Measurements from ENCODE around the gene GSTA4.

The GSTA4 gene, protein sequence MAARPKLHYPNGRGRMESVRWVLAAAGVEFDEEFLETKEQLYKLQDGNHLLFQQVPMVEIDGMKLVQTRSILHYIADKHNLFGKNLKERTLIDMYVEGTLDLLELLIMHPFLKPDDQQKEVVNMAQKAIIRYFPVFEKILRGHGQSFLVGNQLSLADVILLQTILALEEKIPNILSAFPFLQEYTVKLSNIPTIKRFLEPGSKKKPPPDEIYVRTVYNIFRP

DNA sequence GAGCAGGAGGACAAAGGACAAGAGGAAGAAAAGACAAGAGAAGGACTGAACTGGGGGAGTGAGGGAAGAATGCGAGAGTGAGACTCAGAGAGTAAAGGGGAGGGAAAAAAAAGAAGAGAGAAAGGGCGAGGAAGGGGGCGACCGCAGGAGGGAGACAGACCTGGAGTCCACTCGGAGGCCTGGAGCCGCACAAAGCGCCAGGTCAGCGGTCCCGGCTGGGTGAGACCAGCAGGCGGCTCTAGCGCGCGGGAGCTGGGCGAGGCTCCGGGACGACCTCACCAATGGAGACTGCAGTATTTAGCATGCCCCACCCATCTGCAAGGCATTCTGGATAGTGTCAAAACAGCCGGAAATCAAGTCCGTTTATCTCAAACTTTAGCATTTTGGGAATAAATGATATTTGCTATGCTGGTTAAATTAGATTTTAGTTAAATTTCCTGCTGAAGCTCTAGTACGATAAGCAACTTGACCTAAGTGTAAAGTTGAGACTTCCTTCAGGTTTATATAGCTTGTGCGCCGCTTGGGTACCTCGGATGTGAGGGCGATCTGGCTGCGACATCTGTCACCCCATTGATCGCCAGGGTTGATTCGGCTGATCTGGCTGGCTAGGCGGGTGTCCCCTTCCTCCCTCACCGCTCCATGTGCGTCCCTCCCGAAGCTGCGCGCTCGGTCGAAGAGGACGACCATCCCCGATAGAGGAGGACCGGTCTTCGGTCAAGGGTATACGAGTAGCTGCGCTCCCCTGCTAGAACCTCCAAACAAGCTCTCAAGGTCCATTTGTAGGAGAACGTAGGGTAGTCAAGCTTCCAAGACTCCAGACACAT is at the start of gene GSTA4:
GSTA4 (minus strand) TSS at position 196 of the 824 bp plus-strand sequence. CDS start 1,041 bp downstream, outside the sequence.
- DNase-seq, result peak; percentile 45 to 73 (median 64)

DNA sequence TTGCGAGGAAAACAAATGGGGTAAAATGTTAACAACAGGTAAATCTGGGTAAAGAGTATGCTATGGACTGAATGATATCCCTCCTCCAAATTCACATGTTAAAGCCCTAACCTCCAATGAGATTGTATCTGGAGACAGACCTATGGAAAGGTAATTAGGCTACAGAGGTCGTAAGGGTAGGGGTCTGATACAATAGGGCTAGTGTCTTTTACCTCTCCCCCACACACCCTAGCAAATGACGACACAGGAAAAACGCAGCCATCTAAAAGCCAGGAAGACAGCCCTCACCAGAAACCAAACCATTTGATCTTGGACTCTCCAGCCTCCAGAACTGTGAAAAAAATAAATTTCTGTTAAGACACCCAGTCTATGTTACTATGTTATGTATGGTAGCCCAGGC is 49.5 kb upstream of the GSTA4 start:
- no peak for DNase-seq

DNA sequence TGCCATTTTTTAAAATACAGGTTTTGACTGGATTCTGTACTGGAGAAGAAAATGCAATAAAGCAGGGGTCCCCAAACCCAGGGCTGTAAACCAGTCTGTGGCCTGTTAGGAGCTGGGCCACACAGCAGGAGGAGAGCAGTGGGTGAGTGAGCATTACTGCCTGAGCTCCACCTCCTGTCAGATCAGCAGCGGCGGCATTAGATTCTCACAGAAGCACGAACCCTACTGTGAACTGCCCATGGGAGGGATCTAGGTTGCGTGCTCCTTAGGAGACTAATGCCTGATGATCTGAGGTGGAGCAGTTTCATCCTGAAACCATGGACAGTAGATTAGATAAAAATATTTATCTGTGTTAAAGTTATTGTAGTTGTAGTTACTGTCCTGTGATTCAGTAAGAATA is 49.0 kb upstream of the GSTA4 start:
- no peak for DNase-seq

DNA sequence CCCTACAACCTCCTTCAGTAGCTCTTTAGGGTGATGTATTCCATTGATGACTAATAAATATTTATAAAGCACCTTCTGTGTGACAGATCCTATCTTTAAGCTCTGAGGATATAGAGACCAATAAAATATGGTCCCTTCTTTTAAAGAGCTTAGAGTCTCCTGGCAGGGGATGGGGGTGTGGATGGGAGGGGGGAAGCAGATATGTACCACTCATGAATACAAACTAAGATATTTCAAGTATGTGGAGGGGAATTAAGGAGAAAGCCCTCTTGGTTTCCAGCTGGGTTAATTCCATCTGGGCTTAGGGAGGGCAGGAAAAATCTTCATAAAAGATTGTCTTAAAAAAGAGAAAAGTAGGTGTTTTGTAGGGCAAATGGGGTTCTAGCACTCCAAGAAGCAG is 48.5 kb upstream of the GSTA4 start:
- DNase-seq, result no peak

DNA sequence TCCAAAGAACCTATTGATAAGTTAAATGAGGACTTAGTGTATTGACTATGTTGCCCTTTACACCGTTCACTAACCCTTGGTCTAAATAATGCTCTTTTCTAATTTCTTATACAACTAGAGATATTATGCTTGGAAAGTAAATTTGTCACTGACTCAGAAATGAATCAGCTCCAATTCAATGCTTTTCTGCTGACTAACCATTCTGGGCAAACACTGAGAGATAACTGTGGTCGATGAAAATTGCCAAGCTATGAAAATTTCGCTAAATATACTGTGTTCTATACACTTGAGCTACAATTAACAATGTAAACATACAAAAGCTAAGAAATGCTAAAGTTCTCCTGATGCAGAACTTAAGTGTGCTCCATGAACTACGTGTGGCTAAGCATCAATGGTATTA is 47.0 kb upstream of the GSTA4 start:
- no peak for DNase-seq

DNA sequence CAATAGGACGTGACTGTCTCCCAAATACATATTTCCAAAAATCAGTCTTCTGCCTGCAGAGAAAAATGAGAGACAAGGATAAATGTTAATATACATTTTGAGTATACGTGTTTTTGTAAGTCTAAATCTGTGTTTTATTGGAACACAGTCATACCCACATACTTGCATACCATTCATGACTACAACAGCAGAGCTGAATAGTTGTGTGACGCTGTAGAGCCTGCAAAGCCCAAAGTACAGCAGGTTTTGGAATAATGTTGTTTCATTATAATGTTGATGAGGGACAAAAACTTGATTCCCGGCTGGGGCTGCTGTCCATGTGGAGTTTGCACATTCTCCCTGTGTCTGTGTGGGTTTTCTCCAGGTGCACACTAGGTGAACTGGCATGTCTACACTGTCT is 46.3 kb upstream of the GSTA4 start:
- no peak for DNase-seq

DNA sequence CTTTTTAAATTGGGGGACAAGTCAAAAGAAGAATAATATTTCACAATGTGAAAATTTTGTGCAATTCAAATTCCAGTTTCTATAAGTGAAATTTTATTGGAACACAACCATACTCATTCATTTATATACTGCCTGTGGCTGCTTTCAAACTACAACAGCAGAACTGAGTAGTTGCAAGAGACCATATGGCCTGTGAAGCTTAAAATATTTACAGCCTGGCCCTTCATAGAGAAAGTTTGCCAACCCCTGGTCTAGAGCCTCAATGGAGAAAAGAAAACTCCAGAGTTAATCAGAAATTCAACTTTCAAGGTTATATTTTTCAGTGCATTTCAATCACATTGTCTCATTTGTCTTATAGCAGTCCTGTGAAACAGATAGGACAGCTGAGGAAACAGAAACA is 43.5 kb upstream of the GSTA4 start:
- DNase-seq, result no peak

DNA sequence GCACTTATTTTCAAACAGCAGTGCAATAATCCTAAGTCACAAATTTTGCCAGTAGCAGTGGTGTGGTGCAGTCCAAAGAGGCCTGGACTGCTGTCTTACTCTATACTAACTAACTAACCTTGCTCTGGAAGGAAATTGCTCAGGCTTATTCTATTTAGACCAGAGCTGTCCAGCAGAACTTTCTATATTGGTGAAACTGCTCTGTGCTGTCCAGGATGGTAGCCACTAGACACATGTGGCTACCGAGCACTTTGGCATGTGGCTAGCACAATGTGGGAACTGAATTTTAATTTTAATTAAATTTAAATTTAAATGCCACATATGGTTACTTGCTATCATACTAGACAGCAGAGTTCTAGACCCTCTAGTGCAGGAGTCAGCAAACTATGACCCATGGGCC is 43.1 kb upstream of the GSTA4 start:
- no peak for DNase-seq

DNA sequence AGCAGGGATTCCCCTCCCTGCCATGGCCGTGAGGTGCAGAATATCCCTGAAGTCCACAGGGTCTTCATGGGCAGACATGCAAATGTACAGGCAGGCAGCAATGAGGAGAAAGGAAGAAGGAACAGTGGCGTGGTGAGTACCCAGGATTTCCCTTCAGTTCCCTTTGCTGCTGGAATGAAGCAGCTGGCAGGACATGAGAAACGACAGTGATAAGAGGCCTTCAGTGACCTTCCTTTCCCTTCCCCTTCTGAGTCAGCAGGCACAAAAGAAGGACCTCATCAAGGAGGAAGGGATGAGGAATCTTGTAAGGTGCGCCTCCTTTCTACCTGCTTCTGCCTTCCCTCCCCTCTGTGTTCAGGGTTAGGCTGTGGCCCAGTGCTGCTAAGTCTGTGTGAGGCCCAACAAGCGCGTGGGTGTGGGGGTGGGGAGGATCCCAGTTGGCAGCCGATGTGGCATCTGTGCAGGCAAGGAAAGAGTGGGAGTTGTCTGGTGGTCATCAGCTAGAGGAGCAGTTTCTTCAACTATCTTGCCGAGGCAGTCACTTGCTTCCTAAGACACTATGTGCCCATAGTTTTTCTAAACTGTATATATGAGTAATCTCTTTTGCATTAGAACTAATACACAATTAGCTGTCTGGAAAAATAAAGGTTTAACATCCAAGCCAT is 40.6 kb upstream of the GSTA4 start:
- no peak for DNase-seq

DNA sequence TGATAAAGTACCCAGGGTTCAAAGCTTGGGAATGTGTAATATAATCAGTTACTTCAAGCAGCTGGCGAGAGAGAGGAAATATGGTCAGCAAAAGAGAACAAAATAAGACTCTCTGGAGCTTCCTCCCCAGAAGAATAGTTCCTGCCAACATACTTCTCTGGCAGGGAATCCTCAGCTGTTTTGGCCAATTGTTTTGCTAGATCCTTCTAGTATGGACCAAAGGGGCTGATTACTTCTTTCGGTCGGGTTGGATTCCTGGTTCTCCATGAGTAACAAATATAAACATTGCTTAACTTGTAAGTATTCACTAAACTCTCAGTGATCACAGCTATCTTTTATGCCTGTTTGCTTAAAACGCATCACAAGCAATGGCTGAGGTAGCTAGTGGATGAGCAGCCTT is 38.7 kb upstream of the GSTA4 start:
- no peak for DNase-seq

DNA sequence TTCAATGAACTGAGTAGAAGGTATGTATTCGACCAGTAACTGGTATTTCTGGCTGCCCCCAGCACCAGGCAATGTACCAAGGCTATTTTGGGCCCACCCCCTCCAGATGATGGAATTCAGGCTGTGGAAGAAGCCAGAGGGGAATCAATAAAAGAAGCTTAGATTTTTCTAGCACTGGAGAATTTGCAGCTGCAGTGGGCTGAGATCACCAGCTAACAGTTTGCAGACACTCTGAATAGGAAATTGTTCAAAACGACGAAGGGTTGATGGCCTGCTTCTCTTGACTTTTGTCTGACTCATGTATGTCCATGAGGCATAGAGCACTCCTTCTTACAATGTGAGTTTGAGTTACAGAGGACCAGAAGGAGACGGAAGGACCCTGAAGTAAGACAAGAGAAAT is 37.8 kb upstream of the GSTA4 start:
- DNase-seq, result no peak

DNA sequence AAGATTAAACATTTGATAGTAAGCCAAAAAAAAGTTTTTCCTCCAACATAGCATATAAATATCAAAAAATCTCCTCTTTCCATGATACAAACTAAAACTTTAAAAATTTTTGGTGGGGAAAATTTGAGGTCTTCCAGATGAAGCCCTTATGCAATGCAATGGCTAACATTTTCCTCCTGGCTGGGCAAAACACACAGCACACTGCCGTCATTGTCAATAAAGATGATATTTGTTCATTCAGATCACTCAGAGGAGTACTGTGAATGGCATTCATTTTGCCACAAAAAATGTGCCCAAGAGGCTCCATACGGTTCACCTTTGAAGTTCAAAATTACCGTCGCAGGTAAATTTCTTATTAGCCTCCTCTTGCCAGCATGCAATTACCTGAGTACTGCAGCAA is 36.2 kb upstream of the GSTA4 start:
- DNase-seq, result no peak

DNA sequence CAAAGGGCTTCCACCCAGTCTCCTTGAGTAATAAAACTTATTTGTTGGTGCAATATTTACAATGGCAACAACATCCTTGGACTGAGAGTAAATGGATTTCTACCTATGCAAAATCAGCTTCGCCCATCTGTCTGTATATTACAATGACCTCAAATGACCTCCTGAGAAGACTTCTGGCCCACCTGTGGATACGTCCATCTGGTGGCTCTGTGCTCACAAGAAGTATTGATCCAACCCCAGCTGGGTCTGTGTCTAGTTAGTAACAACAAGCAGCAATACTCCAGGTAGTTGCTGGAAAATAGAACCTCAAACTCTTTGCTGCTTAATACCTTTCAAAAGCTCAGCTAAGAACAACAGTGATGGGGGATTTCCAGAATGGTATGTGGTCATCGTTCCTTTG is 34.7 kb upstream of the GSTA4 start:
- no peak for DNase-seq

DNA sequence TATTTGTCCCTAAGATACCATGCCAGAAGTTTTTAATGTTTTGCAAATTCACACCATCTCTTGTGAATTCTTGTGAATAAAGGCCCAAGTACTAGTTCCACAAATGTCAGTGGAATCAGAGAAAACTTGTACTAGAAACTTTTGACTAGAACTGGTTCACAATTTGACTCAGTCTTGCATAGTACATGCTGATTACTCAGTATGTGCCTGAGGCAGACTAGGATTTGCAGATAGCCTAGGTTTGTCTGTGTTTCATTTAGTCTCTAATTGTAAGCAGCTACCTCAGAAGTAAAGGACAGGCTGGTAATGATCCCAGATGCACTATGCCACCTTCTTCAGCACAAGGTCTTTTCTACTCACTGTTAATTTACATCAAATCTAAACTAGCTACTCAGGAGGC is 34.2 kb upstream of the GSTA4 start:
- no peak for DNase-seq

DNA sequence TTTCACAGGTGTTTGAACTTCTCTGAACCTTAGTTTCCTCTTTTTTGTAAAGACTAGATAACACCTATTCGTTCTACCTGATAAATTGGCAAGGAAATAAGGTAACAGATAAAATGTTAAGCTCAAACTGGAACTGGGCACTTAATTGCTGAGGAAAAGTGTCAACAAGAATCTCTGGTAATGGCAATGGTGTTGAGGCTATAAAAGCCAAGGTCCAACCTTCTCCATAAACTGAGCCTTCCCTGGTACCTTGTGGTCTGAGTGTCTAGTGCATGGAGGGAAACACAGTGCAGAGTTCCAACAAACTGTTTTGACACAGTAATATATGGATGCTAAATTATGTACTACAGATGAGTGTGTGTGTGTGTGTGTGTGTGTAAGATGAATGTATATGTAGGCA is 33.4 kb upstream of the GSTA4 start:
- DNase-seq, result no peak

DNA sequence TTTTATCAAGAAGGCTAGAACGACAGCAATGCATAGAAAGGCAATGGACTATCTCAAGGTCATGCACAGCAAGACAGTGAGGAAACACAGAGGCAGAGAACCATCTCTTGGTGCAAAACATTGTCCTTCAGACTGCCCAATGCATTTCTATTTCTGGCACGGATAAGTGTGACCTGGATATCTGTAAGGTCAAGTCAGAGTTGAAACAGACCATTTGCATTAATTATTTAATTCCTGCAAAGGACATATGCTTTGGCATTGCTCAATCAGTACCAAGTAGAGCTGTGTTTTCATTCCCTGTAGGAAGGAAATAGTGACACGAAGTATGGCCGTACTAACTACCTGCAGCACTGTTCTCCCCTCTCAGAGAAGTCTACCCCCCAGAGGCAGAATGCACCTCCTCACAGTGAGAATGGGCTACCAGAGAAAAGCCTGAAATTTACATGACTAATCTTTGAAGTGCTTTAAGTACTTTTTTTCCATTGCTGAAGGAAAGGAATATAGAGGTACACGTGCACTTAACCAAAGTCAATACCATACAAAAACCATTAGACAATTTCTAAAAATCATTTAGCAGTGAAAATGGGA is 32.1 kb upstream of the GSTA4 start:
- no peak for DNase-seq

DNA sequence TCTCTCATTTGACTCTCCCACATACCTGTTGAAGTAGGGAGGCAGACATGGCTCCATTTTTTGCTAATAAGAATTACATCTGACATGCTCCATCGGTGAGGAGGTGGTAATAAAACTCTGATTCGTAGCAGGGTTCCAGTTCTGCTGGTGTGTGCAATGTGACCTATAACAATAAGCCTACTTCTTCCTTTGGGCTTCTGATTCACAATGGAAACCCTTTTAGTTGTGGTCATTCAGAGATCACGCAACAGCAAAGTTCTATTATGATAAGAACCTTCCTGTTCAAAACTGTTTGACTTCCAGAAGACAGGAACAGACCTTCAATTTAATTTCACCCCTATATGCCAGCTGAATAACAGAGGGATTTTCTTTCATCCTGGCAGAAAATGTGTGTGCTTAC is 31.4 kb upstream of the GSTA4 start:
- no peak for DNase-seq

DNA sequence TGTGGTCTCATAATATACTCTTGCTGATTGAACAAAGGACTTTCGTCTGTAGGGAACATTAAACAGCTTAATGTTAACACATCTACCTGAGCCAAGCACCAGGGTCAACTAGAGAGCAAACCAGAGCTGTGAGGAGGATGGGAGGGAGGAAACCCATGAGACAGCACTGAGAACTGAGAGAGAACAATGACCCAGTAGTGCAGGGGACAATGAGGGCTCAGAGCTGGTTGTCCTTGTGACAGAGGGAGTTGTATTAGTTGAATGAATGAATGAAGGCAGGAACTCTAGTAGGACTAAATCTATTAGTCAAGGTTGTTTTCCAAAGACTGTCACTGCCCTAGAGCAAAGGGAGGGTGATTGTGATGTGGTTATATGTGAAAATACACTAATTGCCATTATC is 28.2 kb upstream of the GSTA4 start:
- DNase-seq, result no peak

DNA sequence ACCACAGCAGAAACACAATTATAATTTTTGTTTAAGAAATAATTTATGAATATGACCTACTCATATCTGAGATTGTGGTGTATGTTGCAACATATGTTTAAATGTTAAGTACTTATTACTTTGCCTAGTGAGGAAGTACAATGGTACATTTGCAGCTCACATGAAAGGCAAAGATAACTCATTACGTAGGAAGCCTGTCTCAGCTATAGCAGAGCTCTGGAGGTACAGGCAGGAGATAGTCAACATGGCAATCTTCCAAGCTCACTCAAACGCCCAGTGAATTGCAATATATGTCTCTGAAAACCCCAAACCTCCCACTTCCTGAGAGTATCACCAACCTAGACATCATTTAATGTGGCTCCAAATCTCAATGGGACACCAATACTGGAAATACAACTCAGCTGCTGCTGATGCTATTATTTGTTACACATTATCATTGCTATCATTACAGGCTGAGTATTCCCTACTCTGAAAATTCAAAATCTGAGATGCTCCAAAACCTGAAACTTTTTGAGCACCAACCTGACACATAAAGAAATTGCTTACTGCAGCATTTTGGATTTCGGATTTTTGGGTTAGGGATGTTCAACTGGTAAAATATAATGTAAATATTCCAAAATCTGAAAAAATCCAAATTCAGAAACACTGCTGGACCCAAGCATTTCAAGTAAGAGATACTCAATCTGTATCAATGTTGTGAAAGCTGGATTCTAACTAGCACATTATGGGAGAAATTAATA is 25.1 kb upstream of the GSTA4 start:
- no peak for DNase-seq

DNA sequence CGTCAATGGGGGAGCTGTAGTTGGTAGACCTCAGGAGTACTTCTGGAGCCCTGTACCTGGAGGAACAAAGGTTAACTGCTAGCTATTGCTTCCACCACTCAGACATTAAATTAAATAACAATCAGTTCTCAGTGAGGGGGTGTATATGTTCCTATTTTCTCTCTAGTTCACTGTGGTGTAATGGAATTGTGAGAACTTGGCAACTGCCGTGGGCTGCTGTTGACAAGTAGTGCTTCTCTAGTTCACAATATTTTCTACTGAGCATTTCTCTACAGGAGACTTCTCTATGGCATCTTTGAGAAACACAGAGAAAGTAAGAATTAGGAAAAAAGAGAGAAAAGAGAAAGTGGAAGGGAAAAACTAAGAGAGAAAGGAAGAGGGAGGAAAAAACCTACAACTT is 23.4 kb upstream of the GSTA4 start:
- no peak for DNase-seq

DNA sequence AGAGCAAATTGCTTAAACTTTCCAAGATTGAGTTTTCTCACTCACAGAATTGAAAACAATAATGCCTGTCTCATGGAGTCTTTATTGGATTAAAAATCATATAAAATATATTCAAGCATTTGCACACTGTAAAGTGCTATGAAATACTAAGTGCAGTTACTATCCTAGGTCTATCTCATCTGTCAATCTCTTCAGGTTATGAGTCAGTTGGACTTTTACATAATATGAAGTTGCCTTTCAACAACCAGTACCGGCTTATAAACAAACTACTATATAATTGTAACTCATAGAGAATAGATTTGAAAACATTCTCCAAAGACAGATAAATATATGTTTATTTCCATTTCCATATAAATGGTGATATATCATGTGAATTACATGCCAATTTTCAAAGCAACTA is 20.4 kb upstream of the GSTA4 start:
- no peak for DNase-seq

DNA sequence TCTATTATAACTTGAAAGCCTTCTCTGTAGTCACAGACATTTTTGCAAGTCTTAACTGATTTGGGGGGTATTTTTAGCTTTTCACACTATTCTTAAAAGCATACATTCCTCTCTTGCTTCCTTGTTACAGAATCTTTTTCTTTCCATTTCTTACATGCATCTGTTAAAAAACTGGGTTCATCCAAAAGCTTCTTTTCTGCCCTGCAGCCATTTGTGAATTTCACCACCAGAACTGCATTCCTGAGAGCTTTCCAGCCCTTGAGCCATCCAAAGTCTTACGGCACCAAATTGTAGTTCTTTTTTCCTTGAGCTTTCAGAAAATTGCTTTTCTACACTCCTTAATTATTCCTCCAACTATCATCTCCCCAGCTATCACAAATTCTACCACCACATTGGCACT is 19.7 kb upstream of the GSTA4 start:
- DNase-seq, result no peak

DNA sequence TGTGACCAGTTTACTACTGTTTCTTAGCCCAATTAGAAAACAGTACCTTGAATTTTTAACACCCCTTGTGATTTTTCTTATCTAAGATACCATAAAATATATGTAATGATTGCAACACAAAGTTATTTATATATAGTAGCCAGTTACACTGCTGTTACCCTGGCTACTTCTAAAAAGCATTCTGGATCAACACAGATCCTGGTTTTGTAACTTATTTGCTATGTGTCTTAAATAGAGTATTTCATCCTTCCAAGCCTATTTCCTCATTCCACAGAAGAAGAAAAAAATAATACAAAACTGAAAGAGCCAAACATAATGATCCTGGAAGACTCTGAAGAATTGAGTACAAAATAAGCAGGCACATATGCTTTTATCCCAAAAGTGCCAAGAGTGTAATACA is 19.0 kb upstream of the GSTA4 start:
- no peak for DNase-seq

Measured in activated naive CD4-positive, alpha-beta T cell (primary cell).